ENCODE measurements around the gene RP9. TPM values are rescaled to one million over a fixed set of nuclear protein-coding genes. Genes with fewer than 3 reads are reported as not detected.

The RP9 gene
- total and polyA plus RNA-seq, 2 of the 13 experiments (the other 11 are each of a cell fraction or from before 2014, with no cell fraction given): 14.2 to 18.6 TPM

DNA sequence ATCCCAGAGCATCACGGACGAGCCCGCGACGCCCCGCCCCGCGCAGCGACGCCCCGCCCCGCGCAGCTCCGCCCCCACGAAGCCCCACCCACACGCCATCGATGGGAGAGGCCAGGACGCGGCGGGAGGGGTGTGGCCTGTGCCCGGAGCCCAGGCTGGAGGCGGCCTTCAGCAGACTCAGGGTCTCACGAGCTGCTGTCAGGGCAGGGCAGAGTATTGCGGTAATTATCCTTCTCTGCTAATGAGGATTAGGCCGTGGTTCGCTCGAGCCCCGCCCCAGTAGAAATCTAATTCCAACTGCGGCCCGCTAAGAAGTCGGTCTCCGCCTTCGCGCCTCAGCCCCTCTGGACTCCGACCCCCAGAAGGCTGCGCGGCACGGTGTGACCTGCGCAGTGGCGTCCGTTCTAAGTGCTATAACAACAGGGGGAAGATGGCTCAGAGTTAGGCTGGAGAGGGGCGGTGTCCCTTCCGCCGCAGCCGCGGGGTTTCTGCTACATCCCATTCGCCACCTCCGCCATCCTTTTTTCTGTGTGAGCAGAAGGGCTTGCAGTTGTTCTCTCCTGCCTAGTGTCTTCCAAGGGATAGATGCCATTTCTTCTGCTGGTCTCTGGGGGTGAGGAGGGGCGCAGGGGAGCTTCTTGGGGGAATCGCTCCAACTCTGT, 46.3 kb downstream of the RP9 start (continued):
- TF ChIP-seq, protein P1, sequence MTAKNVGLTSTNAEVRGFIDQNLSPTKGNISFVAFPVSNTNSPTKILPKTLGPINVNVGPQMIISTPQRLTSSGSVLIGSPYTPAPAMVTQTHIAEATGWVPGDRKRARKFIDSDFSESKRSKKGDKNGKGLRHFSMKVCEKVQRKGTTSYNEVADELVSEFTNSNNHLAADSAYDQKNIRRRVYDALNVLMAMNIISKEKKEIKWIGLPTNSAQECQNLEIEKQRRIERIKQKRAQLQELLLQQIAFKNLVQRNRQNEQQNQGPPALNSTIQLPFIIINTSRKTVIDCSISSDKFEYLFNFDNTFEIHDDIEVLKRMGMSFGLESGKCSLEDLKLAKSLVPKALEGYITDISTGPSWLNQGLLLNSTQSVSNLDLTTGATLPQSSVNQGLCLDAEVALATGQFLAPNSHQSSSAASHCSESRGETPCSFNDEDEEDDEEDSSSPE (CRISPR knock-in tag; IDR thresholded peaks at IDR 0.05): no peak
- TF ChIP-seq, protein P2, sequence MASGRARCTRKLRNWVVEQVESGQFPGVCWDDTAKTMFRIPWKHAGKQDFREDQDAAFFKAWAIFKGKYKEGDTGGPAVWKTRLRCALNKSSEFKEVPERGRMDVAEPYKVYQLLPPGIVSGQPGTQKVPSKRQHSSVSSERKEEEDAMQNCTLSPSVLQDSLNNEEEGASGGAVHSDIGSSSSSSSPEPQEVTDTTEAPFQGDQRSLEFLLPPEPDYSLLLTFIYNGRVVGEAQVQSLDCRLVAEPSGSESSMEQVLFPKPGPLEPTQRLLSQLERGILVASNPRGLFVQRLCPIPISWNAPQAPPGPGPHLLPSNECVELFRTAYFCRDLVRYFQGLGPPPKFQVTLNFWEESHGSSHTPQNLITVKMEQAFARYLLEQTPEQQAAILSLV (CRISPR knock-in tag; IDR thresholded peaks at IDR 0.05; ENCODE audit: borderline replicate concordance): no peak
- TF ChIP-seq, protein P3, sequence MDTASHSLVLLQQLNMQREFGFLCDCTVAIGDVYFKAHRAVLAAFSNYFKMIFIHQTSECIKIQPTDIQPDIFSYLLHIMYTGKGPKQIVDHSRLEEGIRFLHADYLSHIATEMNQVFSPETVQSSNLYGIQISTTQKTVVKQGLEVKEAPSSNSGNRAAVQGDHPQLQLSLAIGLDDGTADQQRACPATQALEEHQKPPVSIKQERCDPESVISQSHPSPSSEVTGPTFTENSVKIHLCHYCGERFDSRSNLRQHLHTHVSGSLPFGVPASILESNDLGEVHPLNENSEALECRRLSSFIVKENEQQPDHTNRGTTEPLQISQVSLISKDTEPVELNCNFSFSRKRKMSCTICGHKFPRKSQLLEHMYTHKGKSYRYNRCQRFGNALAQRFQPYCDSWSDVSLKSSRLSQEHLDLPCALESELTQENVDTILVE (CRISPR knock-in tag; IDR thresholded peaks at IDR 0.05): no peak
- TF ChIP-seq IKZF1 (IDR thresholded peaks at IDR 0.05): no peak
- TF ChIP-seq NONO (IDR thresholded peaks at IDR 0.05): no peak
- no peak; the same call in 1 of the 2 replicates for TF ChIP-seq NONO (CRISPR knock-in tag; conservative IDR thresholded peaks at IDR 0.05)
- TF ChIP-seq, protein P4, sequence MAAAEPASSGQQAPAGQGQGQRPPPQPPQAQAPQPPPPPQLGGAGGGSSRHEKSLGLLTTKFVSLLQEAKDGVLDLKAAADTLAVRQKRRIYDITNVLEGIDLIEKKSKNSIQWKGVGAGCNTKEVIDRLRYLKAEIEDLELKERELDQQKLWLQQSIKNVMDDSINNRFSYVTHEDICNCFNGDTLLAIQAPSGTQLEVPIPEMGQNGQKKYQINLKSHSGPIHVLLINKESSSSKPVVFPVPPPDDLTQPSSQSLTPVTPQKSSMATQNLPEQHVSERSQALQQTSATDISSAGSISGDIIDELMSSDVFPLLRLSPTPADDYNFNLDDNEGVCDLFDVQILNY (CRISPR knock-in tag; conservative IDR thresholded peaks at IDR 0.05): no peak
- no peak for TF ChIP-seq HES4 (CRISPR knock-in tag; IDR thresholded peaks at IDR 0.05; ENCODE audit: borderline replicate concordance)
- TF ChIP-seq, protein P5, sequence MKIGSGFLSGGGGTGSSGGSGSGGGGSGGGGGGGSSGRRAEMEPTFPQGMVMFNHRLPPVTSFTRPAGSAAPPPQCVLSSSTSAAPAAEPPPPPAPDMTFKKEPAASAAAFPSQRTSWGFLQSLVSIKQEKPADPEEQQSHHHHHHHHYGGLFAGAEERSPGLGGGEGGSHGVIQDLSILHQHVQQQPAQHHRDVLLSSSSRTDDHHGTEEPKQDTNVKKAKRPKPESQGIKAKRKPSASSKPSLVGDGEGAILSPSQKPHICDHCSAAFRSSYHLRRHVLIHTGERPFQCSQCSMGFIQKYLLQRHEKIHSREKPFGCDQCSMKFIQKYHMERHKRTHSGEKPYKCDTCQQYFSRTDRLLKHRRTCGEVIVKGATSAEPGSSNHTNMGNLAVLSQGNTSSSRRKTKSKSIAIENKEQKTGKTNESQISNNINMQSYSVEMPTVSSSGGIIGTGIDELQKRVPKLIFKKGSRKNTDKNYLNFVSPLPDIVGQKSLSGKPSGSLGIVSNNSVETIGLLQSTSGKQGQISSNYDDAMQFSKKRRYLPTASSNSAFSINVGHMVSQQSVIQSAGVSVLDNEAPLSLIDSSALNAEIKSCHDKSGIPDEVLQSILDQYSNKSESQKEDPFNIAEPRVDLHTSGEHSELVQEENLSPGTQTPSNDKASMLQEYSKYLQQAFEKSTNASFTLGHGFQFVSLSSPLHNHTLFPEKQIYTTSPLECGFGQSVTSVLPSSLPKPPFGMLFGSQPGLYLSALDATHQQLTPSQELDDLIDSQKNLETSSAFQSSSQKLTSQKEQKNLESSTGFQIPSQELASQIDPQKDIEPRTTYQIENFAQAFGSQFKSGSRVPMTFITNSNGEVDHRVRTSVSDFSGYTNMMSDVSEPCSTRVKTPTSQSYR (CRISPR knock-in tag; IDR thresholded peaks at IDR 0.05; ENCODE audit: borderline replicate concordance): no peak
- TF ChIP-seq ZNF326 (CRISPR knock-in tag; IDR thresholded peaks at IDR 0.05; ENCODE audit: borderline replicate concordance): no peak
- TF ChIP-seq, protein P6, sequence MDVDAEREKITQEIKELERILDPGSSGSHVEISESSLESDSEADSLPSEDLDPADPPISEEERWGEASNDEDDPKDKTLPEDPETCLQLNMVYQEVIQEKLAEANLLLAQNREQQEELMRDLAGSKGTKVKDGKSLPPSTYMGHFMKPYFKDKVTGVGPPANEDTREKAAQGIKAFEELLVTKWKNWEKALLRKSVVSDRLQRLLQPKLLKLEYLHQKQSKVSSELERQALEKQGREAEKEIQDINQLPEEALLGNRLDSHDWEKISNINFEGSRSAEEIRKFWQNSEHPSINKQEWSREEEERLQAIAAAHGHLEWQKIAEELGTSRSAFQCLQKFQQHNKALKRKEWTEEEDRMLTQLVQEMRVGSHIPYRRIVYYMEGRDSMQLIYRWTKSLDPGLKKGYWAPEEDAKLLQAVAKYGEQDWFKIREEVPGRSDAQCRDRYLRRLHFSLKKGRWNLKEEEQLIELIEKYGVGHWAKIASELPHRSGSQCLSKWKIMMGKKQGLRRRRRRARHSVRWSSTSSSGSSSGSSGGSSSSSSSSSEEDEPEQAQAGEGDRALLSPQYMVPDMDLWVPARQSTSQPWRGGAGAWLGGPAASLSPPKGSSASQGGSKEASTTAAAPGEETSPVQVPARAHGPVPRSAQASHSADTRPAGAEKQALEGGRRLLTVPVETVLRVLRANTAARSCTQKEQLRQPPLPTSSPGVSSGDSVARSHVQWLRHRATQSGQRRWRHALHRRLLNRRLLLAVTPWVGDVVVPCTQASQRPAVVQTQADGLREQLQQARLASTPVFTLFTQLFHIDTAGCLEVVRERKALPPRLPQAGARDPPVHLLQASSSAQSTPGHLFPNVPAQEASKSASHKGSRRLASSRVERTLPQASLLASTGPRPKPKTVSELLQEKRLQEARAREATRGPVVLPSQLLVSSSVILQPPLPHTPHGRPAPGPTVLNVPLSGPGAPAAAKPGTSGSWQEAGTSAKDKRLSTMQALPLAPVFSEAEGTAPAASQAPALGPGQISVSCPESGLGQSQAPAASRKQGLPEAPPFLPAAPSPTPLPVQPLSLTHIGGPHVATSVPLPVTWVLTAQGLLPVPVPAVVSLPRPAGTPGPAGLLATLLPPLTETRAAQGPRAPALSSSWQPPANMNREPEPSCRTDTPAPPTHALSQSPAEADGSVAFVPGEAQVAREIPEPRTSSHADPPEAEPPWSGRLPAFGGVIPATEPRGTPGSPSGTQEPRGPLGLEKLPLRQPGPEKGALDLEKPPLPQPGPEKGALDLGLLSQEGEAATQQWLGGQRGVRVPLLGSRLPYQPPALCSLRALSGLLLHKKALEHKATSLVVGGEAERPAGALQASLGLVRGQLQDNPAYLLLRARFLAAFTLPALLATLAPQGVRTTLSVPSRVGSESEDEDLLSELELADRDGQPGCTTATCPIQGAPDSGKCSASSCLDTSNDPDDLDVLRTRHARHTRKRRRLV (CRISPR knock-in tag; IDR thresholded peaks at IDR 0.05): no peak
- TF ChIP-seq ATF7-NPFF (CRISPR knock-in tag; IDR thresholded peaks at IDR 0.05; ENCODE audit: low read depth): peak; percentile 52; the same call in 1 of the 2 replicates
- TF ChIP-seq, protein P7, sequence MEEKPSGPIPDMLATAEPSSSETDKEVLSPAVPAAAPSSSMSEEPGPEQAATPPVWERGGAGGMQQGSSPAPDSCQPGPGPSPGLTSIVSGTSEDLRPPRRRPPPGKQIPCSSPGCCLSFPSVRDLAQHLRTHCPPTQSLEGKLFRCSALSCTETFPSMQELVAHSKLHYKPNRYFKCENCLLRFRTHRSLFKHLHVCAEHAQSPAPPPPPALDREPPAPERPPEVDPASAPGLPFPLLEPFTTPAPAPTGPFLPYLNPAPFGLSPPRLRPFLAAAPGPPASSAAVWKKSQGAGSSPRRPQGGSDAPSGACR (CRISPR knock-in tag; IDR thresholded peaks at IDR 0.05): no peak
- no peak for TF ChIP-seq SRSF9 (IDR thresholded peaks at IDR 0.05; ENCODE audit: borderline replicate concordance, insufficient read depth, low read depth, low read length, poor library complexity, severe bottlenecking)
- TF ChIP-seq ISL2 (CRISPR knock-in tag; IDR thresholded peaks at IDR 0.05): no peak
